ENCODE measurements around the gene VAT1L.

DNA sequence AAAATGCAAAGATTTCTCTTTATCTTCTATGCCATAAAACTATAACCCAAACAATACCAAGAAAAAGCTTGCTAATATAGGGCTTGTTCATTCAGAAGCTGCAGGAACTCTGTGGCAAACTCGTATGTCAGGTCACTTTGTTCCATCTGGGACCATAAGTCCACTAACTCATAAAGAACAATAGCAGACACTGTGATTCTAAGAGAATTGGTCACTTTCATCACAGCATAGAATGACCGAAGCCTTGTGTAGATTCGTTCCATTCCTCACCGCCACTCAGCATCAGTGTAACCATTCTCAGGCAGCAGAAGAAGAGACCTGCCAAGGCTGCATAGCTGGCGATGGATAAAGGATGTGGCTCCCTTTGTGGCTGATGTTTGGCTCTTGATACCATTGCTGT is 30.3 kb upstream of the VAT1L start:
- TF ChIP-seq POLR2A (IDR thresholded peaks at IDR 0.05; ENCODE audit: low read depth) (no peak), POLR2AphosphoS5 (IDR thresholded peaks at IDR 0.05) (no peak)
- TF ChIP-seq, protein P1, sequence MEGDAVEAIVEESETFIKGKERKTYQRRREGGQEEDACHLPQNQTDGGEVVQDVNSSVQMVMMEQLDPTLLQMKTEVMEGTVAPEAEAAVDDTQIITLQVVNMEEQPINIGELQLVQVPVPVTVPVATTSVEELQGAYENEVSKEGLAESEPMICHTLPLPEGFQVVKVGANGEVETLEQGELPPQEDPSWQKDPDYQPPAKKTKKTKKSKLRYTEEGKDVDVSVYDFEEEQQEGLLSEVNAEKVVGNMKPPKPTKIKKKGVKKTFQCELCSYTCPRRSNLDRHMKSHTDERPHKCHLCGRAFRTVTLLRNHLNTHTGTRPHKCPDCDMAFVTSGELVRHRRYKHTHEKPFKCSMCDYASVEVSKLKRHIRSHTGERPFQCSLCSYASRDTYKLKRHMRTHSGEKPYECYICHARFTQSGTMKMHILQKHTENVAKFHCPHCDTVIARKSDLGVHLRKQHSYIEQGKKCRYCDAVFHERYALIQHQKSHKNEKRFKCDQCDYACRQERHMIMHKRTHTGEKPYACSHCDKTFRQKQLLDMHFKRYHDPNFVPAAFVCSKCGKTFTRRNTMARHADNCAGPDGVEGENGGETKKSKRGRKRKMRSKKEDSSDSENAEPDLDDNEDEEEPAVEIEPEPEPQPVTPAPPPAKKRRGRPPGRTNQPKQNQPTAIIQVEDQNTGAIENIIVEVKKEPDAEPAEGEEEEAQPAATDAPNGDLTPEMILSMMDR (IDR thresholded peaks at IDR 0.05) = no peak
